OCI-LY3 (cell line): ENCODE data around the gene GRIN1.

Experiments
- H2AFZ ChIP-seq: fragments of 200-600, 300-600 bp; shearing (Covaris generic); 2 replicates; pipeline ENCODE4 v1.6.0; 2014; ENCODE audit warnings: antibody characterized with exemption, low read depth, low read length
- H3K27ac ChIP-seq: fragments of 200-600, 300-600 bp; sonication (generic); 2 replicates; pipeline ENCODE4 v1.5.1; 2014; ENCODE audit warnings: mild to moderate bottlenecking, low read length, moderate library complexity, mixed read lengths
- H3K27me3 ChIP-seq: fragments of 200-600, 300-600 bp; sonication (generic); 2 replicates; pipeline ENCODE4 v1.6.1; 2014; ENCODE audit warnings: low read depth, low read length, mixed read lengths
- H3K36me3 ChIP-seq: fragments of 200-600, 300-600 bp; sonication (generic); replicated peaks from 2 replicates; pipeline ENCODE3; 2014; ENCODE audit warnings: low read depth, low read length, mixed read lengths
- H3K4me1 ChIP-seq: fragments of 300-600, 200-600 bp; sonication (generic); 2 replicates; pipeline ENCODE4 v1.6.1; 2014; ENCODE audit warnings: low read length, mixed read lengths
- H3K4me2 ChIP-seq: fragments of 200-600, 300-600 bp; sonication (generic); 2 replicates; pipeline ENCODE4 v1.6.1; 2014; ENCODE audit warnings: low read length, mixed read lengths
- H3K4me3 ChIP-seq: fragments of 300-600, 200-600 bp; sonication (generic); 2 replicates; pipeline ENCODE4 v1.5.1; 2014; ENCODE audit warnings: antibody characterized with exemption, mild to moderate bottlenecking, low read length, moderate library complexity
- H3K79me2 ChIP-seq: fragments of 300-600, 200-600 bp; shearing (Covaris generic); 2 replicates; pipeline ENCODE4 v1.6.1; 2014; ENCODE audit warnings: mild to moderate bottlenecking, low read length, mixed read lengths
- H3K9ac ChIP-seq: fragments of 300-600, 200-600 bp; shearing (Covaris generic); 2 replicates; pipeline ENCODE4 v1.6.0; 2014; ENCODE audit warnings: mild to moderate bottlenecking, low read length, moderate library complexity
- H3K9me3 ChIP-seq: fragments of 200-600, 300-600 bp; shearing (Covaris generic); 2 replicates; pipeline ENCODE4 v1.6.1; 2014; ENCODE audit warnings: low read length, mixed read lengths; ENCODE audit not compliant: insufficient read depth
- H4K20me1 ChIP-seq: fragments of 200-600, 300-600 bp; sonication (generic); 2 replicates; pipeline ENCODE4 v1.6.1; 2016; ENCODE audit warnings: low read length, mixed read lengths; ENCODE audit not compliant: insufficient read depth
- EZH2phosphoT487 ChIP-seq: fragments of 200-600 bp; shearing (Covaris generic); IDR thresholded peaks from 2 replicates; pipeline ENCODE4 v1.6.1; 2018; ENCODE audit warnings: antibody characterized with exemption, mixed run types, low read depth
- TF ChIP-seq, protein P1 (sequence below): fragments of 200-600, 300-600 bp; sonication (generic); IDR thresholded peaks from 2 replicates; pipeline ENCODE4 v1.5.1; 2014; ENCODE audit warnings: antibody characterized with exemption, low read length, low read depth

The GRIN1 gene

DNA sequence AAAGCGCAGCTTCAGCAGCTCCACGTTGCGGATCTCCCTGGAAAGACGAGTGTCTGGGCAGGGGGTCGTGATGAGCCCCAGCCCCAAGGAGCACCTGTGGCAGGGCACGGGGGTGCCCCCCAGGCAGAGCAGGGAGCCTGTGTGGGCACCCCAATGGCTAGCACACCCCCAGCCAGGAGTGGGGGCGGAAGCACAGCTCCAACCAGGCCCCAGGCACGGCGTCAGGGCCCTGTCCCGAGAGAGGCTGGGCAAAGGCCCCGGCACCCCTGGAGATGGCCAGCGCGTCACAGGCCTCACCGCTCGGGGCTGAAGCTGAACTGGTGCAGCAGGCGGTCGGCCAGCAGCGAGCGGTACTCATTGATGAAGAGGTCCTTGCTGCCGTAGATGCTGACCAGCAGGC lies 41.5 kb downstream of the GRIN1 start:
- Histone ChIP-seq H3K27ac (no peak overlapping the region), H3K4me2 (no peak overlapping the region), H3K4me1 (no peaks in the 10 kb centered on the region), H3K9ac (no peak overlapping the region), H3K4me3 (no peak overlapping the region), H3K9me3 (no peaks in the 10 kb centered on the region), H2AFZ (no peak overlapping the region), H3K36me3 (peaks cover 35% of the 10 kb centered on the region), H4K20me1 (no peaks in the 10 kb centered on the region; the same call in 1 of the 2 replicates), H3K79me2 (no peaks in the 10 kb centered on the region; the same call in 1 of the 2 replicates), H3K27me3 (no peaks in the 10 kb centered on the region)
- TF ChIP-seq, protein P1, sequence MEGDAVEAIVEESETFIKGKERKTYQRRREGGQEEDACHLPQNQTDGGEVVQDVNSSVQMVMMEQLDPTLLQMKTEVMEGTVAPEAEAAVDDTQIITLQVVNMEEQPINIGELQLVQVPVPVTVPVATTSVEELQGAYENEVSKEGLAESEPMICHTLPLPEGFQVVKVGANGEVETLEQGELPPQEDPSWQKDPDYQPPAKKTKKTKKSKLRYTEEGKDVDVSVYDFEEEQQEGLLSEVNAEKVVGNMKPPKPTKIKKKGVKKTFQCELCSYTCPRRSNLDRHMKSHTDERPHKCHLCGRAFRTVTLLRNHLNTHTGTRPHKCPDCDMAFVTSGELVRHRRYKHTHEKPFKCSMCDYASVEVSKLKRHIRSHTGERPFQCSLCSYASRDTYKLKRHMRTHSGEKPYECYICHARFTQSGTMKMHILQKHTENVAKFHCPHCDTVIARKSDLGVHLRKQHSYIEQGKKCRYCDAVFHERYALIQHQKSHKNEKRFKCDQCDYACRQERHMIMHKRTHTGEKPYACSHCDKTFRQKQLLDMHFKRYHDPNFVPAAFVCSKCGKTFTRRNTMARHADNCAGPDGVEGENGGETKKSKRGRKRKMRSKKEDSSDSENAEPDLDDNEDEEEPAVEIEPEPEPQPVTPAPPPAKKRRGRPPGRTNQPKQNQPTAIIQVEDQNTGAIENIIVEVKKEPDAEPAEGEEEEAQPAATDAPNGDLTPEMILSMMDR = no peak
- TF ChIP-seq EZH2phosphoT487 = no peak

DNA sequence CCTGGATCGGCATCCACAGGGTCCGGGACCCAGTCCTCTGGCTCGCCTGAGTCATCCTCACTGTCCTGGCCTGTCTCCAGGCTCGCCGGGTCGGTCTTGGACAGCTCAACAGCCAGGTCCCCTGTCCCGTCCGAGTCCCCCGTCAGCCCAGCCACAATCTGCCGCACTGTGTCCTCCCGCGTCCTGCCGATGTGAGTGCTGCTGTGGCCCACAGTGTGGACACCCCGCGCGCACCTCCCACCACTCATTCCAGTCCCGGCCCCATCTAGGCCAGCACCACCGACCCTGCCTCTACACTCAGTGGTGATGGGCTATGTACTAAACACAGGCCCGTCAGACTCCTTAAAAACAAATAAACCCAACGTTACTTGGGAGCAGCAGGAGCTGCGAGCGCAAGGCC lies 42.7 kb downstream of the GRIN1 start:
- H3K36me3 ChIP-seq = peaks cover 38% of the 10 kb centered on the region
- H3K9me3 ChIP-seq = no peaks in the 10 kb centered on the region
- H3K4me1 ChIP-seq = no peaks in the 10 kb centered on the region; the same call in 1 of the 2 replicates

DNA sequence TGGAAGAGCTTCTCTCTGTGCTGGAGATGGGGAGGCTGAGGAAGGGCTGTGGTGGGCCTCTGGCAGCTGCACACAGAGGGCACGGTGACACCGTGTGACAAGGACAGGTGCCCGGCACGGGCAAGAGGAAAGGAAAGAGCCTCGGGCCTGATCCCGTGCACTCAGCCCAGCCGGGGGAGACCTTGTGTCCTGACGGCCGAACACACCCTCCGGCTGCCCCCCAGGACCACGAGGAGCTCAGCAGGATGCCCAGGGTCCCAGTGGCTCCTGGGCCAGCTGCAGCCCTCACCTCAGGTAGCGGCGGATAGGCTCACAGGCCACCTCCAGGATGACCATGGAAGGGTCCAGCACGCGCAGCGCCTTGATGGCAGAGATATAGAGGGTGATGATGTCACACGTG lies 43.9 kb downstream of the GRIN1 start:
- peaks cover 10% of the 10 kb centered on the region for H3K4me1 ChIP-seq
- H3K79me2 ChIP-seq = peaks cover 21% of the 10 kb centered on the region
- H3K9ac ChIP-seq = no peak overlapping the region
- no peaks in the 10 kb centered on the region for H3K27me3 ChIP-seq
- no peak overlapping the region for H3K4me3 ChIP-seq
- TF ChIP-seq, protein P1 = no peak
- TF ChIP-seq EZH2phosphoT487 = no peak
- H3K36me3 ChIP-seq = peaks cover 34% of the 10 kb centered on the region
- no peaks in the 10 kb centered on the region for H4K20me1 ChIP-seq
- H3K9me3 ChIP-seq = no peaks in the 10 kb centered on the region
- H3K4me2 ChIP-seq = no peak overlapping the region
- H2AFZ ChIP-seq = no peak overlapping the region
- H3K27ac ChIP-seq = no peak overlapping the region

More for the DNA sequence above, 42.7 kb downstream of the GRIN1 start:
- H3K79me2 ChIP-seq = peaks cover 10% of the 10 kb centered on the region
- no peak overlapping the region for H2AFZ ChIP-seq
- H3K4me3 ChIP-seq = no peak overlapping the region
- no peak overlapping the region for H3K9ac ChIP-seq
- H4K20me1 ChIP-seq = no peaks in the 10 kb centered on the region; the same call in 1 of the 2 replicates
- no peak overlapping the region for H3K4me2 ChIP-seq
- no peaks in the 10 kb centered on the region for H3K27me3 ChIP-seq
- no peak overlapping the region for H3K27ac ChIP-seq
- TF ChIP-seq, protein P1 = no peak
- TF ChIP-seq EZH2phosphoT487 = no peak

DNA sequence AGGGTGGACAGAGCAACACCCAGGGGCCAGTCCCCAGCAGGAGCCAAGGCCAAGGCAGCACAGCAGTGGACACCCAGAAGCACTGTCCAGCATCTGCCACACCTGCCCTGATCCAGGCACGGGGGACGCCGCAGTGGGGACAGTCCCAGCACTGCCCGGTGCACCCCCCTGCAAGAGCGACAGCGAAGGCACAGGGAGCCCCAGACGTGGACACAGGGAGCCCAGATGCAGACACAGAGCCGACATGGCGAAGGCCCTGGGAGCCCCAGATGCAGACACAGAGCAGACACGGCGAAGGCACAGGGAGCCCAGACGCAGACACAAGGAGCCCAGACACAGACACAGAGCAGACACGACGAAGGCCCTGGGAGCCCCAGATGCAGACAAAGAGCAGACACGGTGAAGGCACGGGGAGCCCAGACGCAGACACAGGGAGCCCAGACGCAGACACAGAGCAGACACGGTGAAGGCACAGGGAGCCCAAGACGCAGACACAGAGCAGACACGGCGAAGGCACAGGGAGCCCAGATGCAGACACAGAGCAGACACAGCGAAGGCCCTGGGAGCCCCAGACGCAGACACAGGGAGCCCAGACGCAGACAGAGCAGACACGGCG lies 45.1 kb downstream of the GRIN1 start:
- no peak overlapping the region for H3K4me3 ChIP-seq
- TF ChIP-seq, protein P1 = no peak
- no peak for TF ChIP-seq EZH2phosphoT487
- peaks cover 10% of the 10 kb centered on the region for H3K4me1 ChIP-seq
- H3K27me3 ChIP-seq = no peaks in the 10 kb centered on the region
- no peak overlapping the region for H3K27ac ChIP-seq
- no peak overlapping the region for H3K4me2 ChIP-seq
- no peak overlapping the region for H2AFZ ChIP-seq
- no peaks in the 10 kb centered on the region for H3K9me3 ChIP-seq
- peaks cover 29% of the 10 kb centered on the region for H3K36me3 ChIP-seq
- H3K9ac ChIP-seq = no peak overlapping the region
- H3K79me2 ChIP-seq = peaks cover 29% of the 10 kb centered on the region
- no peaks in the 10 kb centered on the region for H4K20me1 ChIP-seq
